A549 (cell line): Measurements from ENCODE around the gene SLC22A23. TPM values are rescaled to one million over a fixed set of nuclear protein-coding genes. Genes with fewer than 3 reads are reported as not detected.

ENCODE experiments used
- ATAC-seq, 2 experiments: fragments of 200-7000 bp in 1 of 2; fragments of >200 bp in 1 of 2; cut with Nextera tagmentation in 1 of 2; cut with Tn5 transposase in 1 of 2; 3 replicates each; pipeline versions ENCODE4 v1.8.0 to v1.9.1; 2018 to 2020; ENCODE audit warnings: mild to moderate bottlenecking in 1 of 2, moderate library complexity in 1 of 2
- CTCF ChIA-PET: fragments of 300-600 bp; sonication (Branson Sonifier 250); formaldehyde crosslinking; extraction: SDS; loops from one replicate; lab custom pipeline; 2021; ENCODE audit warnings: antibody characterized with exemption, inconsistent platforms; lab: Yijun Ruan, JAX
- POLR2A ChIA-PET: fragments of 350-600 bp; formaldehyde crosslinking; extraction: SDS; loops from one replicate; lab custom pipeline; 2021; ENCODE audit warnings: antibody characterized with exemption, inconsistent platforms; lab: Yijun Ruan, JAX
- DNase-seq, 2 experiments: peaks; one replicate each; pipeline versions ENCODE4 v3.0.0 to v3.0.0-alpha.2; 2011 to 2016; ENCODE audit warnings: low read depth in 1 of 2, low spot score in 1 of 2
- FAIRE-seq: peaks from 2 replicates; lab custom pipeline; 2011; peaks lifted over from hg19 to GRCh38; lab: Jason Lieb, UNC
- H3K27ac ChIP-seq, 2 experiments: fragments of >200 bp; sonication (Bioruptor Twin); formaldehyde crosslinking; 3 replicates each; pipeline ENCODE4 v1.5.1; 2016 to 2017
- H3K4me1 ChIP-seq: fragments of >200 bp; sonication (Bioruptor Twin); formaldehyde crosslinking; 3 replicates; pipeline ENCODE4 v1.6.1; 2016
- H3K4me2 ChIP-seq: fragments of >200 bp; sonication (Bioruptor Twin); formaldehyde crosslinking; 3 replicates; pipeline ENCODE4 v1.6.1; 2016
- H3K4me3 ChIP-seq: fragments of >200 bp; sonication (Bioruptor Twin); formaldehyde crosslinking; 3 replicates; pipeline ENCODE4 v1.5.1; 2016
- H3K9me3 ChIP-seq: fragments of >200 bp; sonication (Bioruptor Twin); formaldehyde crosslinking; 3 replicates; pipeline ENCODE4 v1.6.1; 2016
- BHLHE40 ChIP-seq: IDR thresholded peaks from 2 replicates; pipeline ENCODE4 v1.6.1; 2012; ENCODE audit warnings: low read depth, low read length, inconsistent platforms
- CBX2 ChIP-seq: fragments of 200-600 bp; sonication (generic); IDR thresholded peaks from 2 replicates; pipeline ENCODE4 v1.6.1; 2016; ENCODE audit warnings: low read depth, mild to moderate bottlenecking, borderline replicate concordance
- CBX8 ChIP-seq: fragments of 200-600 bp; sonication (generic); IDR thresholded peaks from 2 replicates; pipeline ENCODE4 v1.6.1; 2016
- CHD4 ChIP-seq: fragments of 200-600 bp; sonication (generic); IDR thresholded peaks from 2 replicates; pipeline ENCODE4 v1.6.1; 2016; ENCODE audit warnings: antibody characterized with exemption, mild to moderate bottlenecking, borderline replicate concordance
- EHF ChIP-seq: fragments of 250-450 bp; sonication (Bioruptor Pico); IDR thresholded peaks from 2 replicates; pipeline ENCODE4 v1.5.0; 2020; ENCODE audit warnings: mild to moderate bottlenecking
- EHMT2 ChIP-seq: fragments of 200-600 bp; sonication (generic); IDR thresholded peaks from 2 replicates; pipeline ENCODE4 v1.6.1; 2016; ENCODE audit warnings: antibody characterized with exemption, low read depth, mild to moderate bottlenecking, moderate library complexity
- EP300 ChIP-seq, 2 experiments: fragments of >200 bp; sonication (Bioruptor Twin); formaldehyde crosslinking; IDR thresholded peaks; 2 replicates in 1 of 2; 3 replicates in 1 of 2; pipeline ENCODE4 v1.6.1; 2016 to 2017
- ESRRA ChIP-seq: fragments of 150-350 bp; IDR thresholded peaks from 2 replicates; pipeline ENCODE4 v1.6.1; 2014; ENCODE audit warnings: mild to moderate bottlenecking, low read length, borderline replicate concordance
- HOXA7 ChIP-seq: fragments of 250-450 bp; sonication (Bioruptor Pico); IDR thresholded peaks from 2 replicates; pipeline ENCODE4 v1.5.0; 2020; ENCODE audit warnings: mild to moderate bottlenecking, moderate library complexity
- HOXB13 ChIP-seq: fragments of 250-450 bp; sonication (Bioruptor Pico); IDR thresholded peaks from 2 replicates; pipeline ENCODE4 v1.5.0; 2020; ENCODE audit warnings: low read depth, mild to moderate bottlenecking, moderate library complexity
- HOXB5 ChIP-seq: fragments of 250-450 bp; sonication (Bioruptor Pico); IDR thresholded peaks from 2 replicates; pipeline ENCODE4 v1.5.0; 2020; ENCODE audit warnings: mild to moderate bottlenecking, moderate library complexity
- KDM1A ChIP-seq: fragments of 200-600 bp; sonication (generic); IDR thresholded peaks from 2 replicates; pipeline ENCODE4 v1.6.1; 2016; ENCODE audit warnings: low read depth, mild to moderate bottlenecking
- MAFK ChIP-seq: fragments of 450-650 bp; IDR thresholded peaks from 2 replicates; pipeline ENCODE4 v1.6.1; 2014; ENCODE audit not compliant: partially characterized antibody
- NR3C1 ChIP-seq: fragments of >200 bp; sonication (Bioruptor Twin); formaldehyde crosslinking; IDR thresholded peaks from 3 replicates; pipeline ENCODE4 v1.6.1; 2017
- PHF8 ChIP-seq: fragments of 200-600 bp; sonication (generic); IDR thresholded peaks from 2 replicates; pipeline ENCODE4 v1.6.1; 2016; ENCODE audit warnings: low read depth, mild to moderate bottlenecking, antibody characterized with exemption, moderate library complexity, borderline replicate concordance
- POLR2AphosphoS2 ChIP-seq: conservative IDR thresholded peaks from 2 replicates; pipeline ENCODE4 v1.6.1; 2012; ENCODE audit warnings: low read length, improper control_type of control experiment, inconsistent platforms
- RCOR1 ChIP-seq: fragments of 150-350 bp; IDR thresholded peaks from 2 replicates; pipeline ENCODE4 v1.6.1; 2014; ENCODE audit warnings: antibody characterized with exemption, low read length, low read depth
- RFX5 ChIP-seq: fragments of 450-650 bp; IDR thresholded peaks from 2 replicates; pipeline ENCODE4 v1.7.1; 2014; ENCODE audit warnings: antibody characterized with exemption, mild to moderate bottlenecking, moderate library complexity
- SREBF2 ChIP-seq: fragments of 450-650 bp; IDR thresholded peaks from 2 replicates; pipeline ENCODE4 v1.6.1; 2014; ENCODE audit warnings: mild to moderate bottlenecking, moderate library complexity
- TP53 ChIP-seq: fragments of 250-450 bp; sonication (Bioruptor Pico); IDR thresholded peaks from 2 replicates; pipeline ENCODE4 v1.5.0; 2021; ENCODE audit warnings: mild to moderate bottlenecking, moderate library complexity
- ZSCAN20 ChIP-seq: fragments of 250-450 bp; sonication (Bioruptor Pico); IDR thresholded peaks from 2 replicates; pipeline ENCODE4 v1.8.0; 2022; ENCODE audit warnings: mild to moderate bottlenecking, moderate library complexity
- WGBS: methylation state at CpG from one replicate; pipeline ENCODE4 v1.1.6; 2017; ENCODE audit errors: missing lambda C conversion rate; 5-methylcytosine and 5-hydroxymethylcytosine counted together
- polyA plus RNA-seq, 4 experiments: library from polyadenylated mRNA; depleted of rRNA in 3 of 4; stranded (reverse); fragments of >200 nt; fragmentation: RNase III in 1 of 4; extraction: RNeasy Plus Mini Kit Qiagen cat#74134 plus additional on column Dnase treatment in 1 of 4; gene quantifications; 2 replicates in 3 of 4; 3 replicates in 1 of 4; pipeline ENCODE4 v1.2.3, GENCODE V29; 2011 to 2017
- TF ChIP-seq, protein P1 (sequence below): fragments of 450-650 bp; IDR thresholded peaks from 2 replicates; pipeline ENCODE4 v1.6.1; 2014; ENCODE audit warnings: antibody characterized with exemption
- TF ChIP-seq, protein P2 (sequence below): IDR thresholded peaks from 2 replicates; pipeline ENCODE4 v1.6.1; 2012
- TF ChIP-seq, protein P3 (sequence below): fragments of >200 bp; sonication (Bioruptor Twin); formaldehyde crosslinking; IDR thresholded peaks from 3 replicates; pipeline ENCODE4 v1.5.1; 2016

Gene SLC22A23
- polyA plus RNA-seq, 2 of the 4 experiments (the other 2 are of a cell fraction), result 4.4 to 6.2 TPM

DNA sequence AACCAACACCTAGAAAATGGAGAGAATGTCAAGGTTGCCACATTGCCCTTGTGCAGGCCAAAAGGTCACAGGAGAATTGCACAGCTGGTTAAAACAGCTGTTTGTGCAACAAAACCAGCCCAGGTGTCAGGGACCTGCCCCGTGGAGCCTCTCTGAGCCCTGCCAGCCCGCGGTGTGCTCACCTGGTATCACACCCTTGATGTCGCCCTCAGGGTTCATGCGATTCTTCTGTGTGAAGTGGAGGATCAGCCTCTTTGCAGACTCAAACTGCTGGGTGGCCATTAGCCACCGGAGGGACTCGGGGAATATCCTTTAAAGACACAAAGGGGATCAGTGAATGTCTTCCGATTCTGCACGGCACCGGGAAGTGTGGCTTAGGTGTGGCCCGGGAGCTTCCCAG is 158.9 kb downstream of the SLC22A23 start:
- CTCF ChIA-PET, result interaction anchor here (0.8 to 4.2 kb wide), 3 partner anchors 15 to 435 kb away, joined by 3 to 15 read pairs (median 4); no protein-coding TSS in a partner anchor
- H3K4me2 ChIP-seq, result no peak overlapping the region
- DNase-seq (no peak), FAIRE-seq (no peak)
- 100% methylated on average over 2 of the region's 11 CpGs for WGBS
- no peaks in the 10 kb centered on the region for H3K9me3 ChIP-seq
- peak overlapping the region; percentile 45 to 47; a peak in 4 of 6 replicates for H3K27ac ChIP-seq
- H3K4me3 ChIP-seq, result no peak overlapping the region
- TF ChIP-seq BHLHE40 (no peak), EHMT2 (no peak), TP53 (CRISPR knock-in tag) (no peak)
- TF ChIP-seq, protein P1, sequence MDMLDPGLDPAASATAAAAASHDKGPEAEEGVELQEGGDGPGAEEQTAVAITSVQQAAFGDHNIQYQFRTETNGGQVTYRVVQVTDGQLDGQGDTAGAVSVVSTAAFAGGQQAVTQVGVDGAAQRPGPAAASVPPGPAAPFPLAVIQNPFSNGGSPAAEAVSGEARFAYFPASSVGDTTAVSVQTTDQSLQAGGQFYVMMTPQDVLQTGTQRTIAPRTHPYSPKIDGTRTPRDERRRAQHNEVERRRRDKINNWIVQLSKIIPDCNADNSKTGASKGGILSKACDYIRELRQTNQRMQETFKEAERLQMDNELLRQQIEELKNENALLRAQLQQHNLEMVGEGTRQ, result no peak
- TF ChIP-seq, all 56 proteins: peak for 0
- H3K4me1 ChIP-seq, result peaks cover 13% of the 10 kb centered on the region
- ATAC-seq, result no peak
- POLR2A ChIA-PET, result no interaction called here

DNA sequence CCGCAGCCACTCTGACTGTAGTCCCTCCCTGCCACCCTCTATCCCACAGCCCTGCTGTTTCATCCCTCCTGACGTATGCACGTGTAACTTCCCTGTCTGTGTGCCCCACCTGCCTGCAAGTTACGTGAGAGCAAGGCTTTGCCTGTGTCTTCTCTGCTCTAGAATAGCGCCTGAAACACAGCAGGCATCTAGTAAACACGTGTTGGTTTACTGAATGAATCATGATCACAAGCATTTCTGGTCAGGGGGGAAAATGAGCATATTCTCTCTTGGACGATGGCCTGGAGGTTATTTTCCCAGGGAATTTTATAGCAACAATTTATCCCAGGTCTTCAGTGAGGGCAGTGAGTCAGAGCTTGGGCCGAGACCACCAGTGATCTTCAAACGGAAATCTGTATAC is 159.8 kb downstream of the SLC22A23 start:
- peak in 1 of 2 experiments; percentile 35 for DNase-seq
- TF ChIP-seq HOXB5 (CRISPR knock-in tag), result no peak
- TF ChIP-seq, all 56 proteins: peak for 0
- ATAC-seq (peak; percentile 36 to 38; a peak in 1 of 6 replicates), FAIRE-seq (no peak)
- 50% methylated on average over 8 of the region's 9 CpGs for WGBS
- Histone ChIP-seq H3K9me3 (no peaks in the 10 kb centered on the region), H3K4me3 (no peak overlapping the region), H3K4me1 (peaks cover 13% of the 10 kb centered on the region), H3K4me2 (peak overlapping the region; percentile 26; the same call in 2 of the 3 replicates), H3K27ac (peak overlapping the region in 1 of 2 experiments; percentile 47; a peak in 3 of 6 replicates)
- ChIA-PET POLR2A (no interaction called here), CTCF (interaction anchor here (1.1 to 4.2 kb wide), 4 partner anchors 8 to 435 kb away, joined by 3 to 15 read pairs (median 9); no protein-coding TSS in a partner anchor)

DNA sequence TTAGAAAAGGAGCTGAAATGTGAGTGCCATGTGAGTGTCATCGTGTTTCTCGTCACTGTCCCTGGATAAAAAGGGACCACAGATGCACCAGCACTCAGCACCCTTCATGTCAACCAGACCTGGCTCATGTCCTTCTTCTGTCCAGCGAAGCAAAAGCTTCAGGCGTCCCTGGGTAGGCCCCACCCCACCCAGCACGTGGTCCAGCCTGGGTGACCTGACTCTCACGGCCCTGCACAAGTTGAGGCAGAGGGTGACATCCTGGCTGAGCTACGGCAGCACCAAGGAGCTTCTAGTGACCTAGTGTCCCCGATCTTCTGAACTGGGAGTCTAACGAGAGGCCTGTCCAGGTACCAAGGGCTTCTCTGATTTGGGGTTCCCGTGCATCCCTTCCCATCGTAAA is 160.3 kb downstream of the SLC22A23 start:
- POLR2A ChIA-PET, result no interaction called here
- FAIRE-seq (no peak), ATAC-seq (no peak), DNase-seq (no peak)
- TF ChIP-seq CHD4 (no peak), POLR2AphosphoS2 (no peak), ESRRA (no peak), ZSCAN20 (CRISPR knock-in tag) (no peak), MAFK (no peak), HOXA7 (CRISPR knock-in tag) (no peak), RFX5 (no peak), EHMT2 (no peak), RCOR1 (no peak), EHF (CRISPR knock-in tag) (no peak)
- TF ChIP-seq, protein P2, sequence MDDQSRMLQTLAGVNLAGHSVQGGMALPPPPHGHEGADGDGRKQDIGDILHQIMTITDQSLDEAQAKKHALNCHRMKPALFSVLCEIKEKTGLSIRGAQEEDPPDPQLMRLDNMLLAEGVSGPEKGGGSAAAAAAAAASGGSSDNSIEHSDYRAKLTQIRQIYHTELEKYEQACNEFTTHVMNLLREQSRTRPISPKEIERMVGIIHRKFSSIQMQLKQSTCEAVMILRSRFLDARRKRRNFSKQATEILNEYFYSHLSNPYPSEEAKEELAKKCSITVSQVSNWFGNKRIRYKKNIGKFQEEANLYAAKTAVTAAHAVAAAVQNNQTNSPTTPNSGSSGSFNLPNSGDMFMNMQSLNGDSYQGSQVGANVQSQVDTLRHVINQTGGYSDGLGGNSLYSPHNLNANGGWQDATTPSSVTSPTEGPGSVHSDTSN, result no peak
- Histone ChIP-seq H3K9me3 (no peaks in the 10 kb centered on the region), H3K27ac (peak overlapping the region in 1 of 2 experiments; percentile 47; a peak in 1 of 6 replicates), H3K4me1 (peaks cover 13% of the 10 kb centered on the region), H3K4me3 (no peak overlapping the region), H3K4me2 (peak overlapping the region; percentile 26; the same call in 2 of the 3 replicates)
- CTCF ChIA-PET, result interaction anchor here (1.1 to 4.2 kb wide), 4 partner anchors 9 to 436 kb away, joined by 3 to 15 read pairs (median 9); no protein-coding TSS in a partner anchor
- 89% methylated on average over 10 of the region's 11 CpGs for WGBS

DNA sequence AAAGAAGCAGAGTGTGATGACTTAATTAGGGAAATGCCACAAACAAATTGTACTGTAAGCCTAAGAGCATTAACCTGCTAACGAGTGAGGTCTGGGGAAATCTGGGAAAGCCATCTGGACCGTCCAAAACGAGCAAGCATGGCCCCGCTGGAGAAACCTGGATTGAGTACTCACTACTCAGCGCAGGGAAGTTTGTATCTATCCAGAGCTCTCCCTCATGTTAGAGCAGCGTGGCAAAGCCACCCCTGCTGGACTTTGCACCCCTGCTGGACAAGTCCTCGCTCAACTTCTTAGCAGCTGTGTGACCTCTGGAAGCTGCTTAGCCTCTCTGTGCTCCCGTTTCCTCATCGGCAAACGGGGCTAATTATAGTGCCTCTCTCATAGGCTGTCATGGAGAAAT is 160.8 kb downstream of the SLC22A23 start:
- H3K4me2 ChIP-seq, result no peak overlapping the region
- H3K4me1 ChIP-seq, result peaks cover 13% of the 10 kb centered on the region
- ATAC-seq, result no peak
- FAIRE-seq, result no peak
- TF ChIP-seq PHF8 (no peak), BHLHE40 (no peak), SREBF2 (no peak), KDM1A (no peak), HOXB13 (CRISPR knock-in tag) (no peak), ZSCAN20 (CRISPR knock-in tag) (no peak), EP300 (IDR thresholded peaks at IDR 0.05) (no peak), RCOR1 (no peak), NR3C1 (no peak), CBX2 (no peak), TP53 (CRISPR knock-in tag) (no peak), HOXB5 (CRISPR knock-in tag) (no peak), CBX8 (no peak)
- TF ChIP-seq, protein P3, sequence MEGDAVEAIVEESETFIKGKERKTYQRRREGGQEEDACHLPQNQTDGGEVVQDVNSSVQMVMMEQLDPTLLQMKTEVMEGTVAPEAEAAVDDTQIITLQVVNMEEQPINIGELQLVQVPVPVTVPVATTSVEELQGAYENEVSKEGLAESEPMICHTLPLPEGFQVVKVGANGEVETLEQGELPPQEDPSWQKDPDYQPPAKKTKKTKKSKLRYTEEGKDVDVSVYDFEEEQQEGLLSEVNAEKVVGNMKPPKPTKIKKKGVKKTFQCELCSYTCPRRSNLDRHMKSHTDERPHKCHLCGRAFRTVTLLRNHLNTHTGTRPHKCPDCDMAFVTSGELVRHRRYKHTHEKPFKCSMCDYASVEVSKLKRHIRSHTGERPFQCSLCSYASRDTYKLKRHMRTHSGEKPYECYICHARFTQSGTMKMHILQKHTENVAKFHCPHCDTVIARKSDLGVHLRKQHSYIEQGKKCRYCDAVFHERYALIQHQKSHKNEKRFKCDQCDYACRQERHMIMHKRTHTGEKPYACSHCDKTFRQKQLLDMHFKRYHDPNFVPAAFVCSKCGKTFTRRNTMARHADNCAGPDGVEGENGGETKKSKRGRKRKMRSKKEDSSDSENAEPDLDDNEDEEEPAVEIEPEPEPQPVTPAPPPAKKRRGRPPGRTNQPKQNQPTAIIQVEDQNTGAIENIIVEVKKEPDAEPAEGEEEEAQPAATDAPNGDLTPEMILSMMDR, result no peak
- CTCF ChIA-PET, result interaction anchor here (1.0 to 4.2 kb wide), 6 partner anchors 9 to 436 kb away, joined by 3 to 15 read pairs (median 9); no protein-coding TSS in a partner anchor
- 93% methylated on average over 9 of the region's 10 CpGs for WGBS
- no peak overlapping the region for H3K4me3 ChIP-seq
- no peaks in the 10 kb centered on the region for H3K9me3 ChIP-seq
- DNase-seq, result no peak
- POLR2A ChIA-PET, result no interaction called here
- H3K27ac ChIP-seq, result no peak overlapping the region
